HUDEP-2 (cell line): ENCODE results near the gene PRKG1.

Source experiments
- DNase-seq, 76 experiments: peaks; one replicate each; lab custom pipeline; 2025; ENCODE audit not compliant: unreplicated experiment in 76 of 76; lab: John Stamatoyannopoulos, UW

The PRKG1 gene

DNA sequence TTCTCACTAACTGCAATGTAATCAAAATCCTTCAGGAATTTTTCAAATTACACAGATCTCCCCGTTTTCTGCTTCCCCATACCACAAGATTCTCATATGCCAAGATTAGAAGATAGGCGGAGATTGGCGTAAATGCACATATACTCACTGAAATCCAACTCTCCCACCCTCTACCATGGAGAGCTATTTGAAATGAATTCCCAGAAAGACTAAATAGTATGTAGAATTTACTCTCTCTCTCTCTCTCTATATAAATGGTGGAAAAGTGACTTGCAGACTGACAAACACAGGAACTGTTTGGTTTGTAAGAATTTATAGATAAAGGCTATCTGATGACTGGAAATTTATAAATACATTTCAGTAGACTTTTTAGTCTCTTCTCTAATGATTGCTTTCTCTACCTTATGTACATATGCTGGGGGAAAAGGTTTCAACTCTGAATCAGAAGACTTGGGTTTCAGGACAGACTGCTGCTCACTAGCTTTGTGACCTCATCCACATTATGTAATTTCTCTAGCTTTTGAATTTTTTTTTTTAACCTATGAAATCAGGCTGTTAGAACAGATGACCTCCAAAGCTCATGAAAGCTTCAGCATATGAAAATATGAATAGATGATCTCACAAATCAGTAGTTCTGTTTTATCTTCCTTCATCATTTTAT is 692.9 kb downstream of the PRKG1 start:
- DNase-seq = no peak

DNA sequence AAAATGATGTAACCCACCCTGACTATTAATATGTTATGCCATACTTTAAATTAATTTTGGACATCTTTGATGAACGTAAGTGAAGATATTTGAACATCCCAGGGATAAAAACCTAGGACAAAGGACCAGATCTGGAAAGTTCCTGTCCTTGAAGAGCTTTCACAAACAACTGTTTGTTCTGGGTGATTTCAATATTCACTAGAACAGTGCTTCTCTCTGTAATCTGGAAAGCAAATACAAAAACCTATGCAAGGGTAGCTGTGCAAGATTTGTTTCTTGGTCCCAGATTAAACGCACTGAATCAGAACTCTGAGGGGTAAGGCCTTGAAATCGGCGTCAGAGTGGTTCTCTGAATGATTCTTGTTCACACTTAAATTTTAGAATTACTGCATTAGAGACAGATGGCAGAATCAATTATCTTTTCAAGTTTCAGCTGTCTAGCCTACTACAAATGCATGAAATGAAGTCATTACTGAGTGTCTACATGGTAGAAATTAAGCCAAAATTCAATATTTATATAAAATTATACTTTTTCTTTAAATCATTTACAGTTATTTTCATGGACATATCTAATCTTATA is 694.7 kb downstream of the PRKG1 start:
- DNase-seq = no peak

DNA sequence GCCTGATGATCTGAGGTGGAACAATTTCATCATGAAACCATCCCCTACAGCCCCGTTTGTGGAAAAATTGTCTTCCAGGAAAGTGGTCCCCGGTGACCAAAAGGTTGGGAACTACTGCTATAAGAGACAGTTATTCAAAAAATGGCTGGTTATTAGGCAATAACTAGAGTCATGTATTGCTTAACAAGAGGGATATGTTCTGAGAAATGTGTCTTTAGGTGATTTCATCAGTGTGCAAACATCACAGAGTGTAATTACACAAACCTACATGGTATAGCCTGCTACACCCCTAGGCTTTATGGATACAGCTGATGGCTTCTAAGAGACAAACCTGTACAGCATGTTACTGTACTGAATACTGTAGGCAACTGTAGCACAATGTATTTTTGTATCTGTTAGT is 696.4 kb downstream of the PRKG1 start:
- DNase-seq = no peak

DNA sequence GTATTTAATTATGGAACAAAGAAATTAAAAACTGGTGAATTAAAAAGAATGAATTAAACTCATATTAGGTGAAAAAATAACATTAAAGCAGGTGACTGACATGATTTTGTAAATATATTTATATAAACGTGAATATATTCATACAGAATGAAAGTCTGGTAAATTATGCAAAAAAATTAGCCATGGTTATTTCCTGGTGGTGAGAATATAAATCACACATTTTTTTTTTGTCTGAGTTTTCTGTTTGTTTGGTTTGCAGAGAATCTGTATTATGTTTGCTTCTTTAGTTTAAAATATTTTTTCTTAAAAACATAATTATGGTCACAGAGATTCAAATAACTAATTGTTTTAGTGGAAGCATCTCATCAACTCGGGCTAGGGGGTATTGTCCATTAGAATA is 698.1 kb downstream of the PRKG1 start:
- no peak for DNase-seq

DNA sequence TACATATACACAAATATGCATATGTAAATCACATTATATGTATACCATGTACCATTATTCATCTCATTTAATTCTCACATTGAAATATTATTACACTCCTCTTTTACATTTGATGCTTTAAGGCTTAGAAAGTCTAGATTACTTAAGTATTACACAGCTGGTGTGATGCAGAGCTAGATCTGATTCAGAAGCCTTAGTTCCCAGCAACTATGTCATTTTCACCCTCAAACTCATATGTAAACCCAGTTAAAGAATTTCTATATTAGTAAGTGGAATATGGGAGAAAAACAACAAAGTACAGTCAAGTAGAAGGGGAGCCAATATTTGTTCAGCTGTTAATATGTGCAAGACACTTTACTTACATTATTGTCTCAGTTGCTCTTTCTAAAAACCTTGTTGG is 699.4 kb downstream of the PRKG1 start:
- DNase-seq = no peak

DNA sequence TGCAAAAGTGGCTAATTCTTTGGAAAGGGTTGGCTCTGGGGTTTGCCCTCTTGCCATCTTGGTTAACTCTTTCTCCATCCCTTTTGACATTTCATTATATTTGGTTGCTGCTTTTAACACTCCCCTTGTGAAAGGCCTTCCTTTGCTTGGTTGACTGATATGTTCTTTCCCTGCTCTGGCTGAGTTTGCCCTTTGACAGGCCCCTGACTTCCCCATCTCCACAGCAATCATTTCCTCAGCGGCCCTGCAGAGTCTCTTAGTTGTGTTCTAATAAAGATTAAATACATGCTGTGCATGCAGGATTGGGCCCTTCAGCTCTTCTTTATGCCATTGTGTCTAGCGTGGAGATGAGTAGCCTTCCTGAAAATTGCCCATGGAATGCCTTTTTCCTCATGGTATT is 709.7 kb downstream of the PRKG1 start:
- peak in 1 of 76 experiments; percentile 0 for DNase-seq

DNA sequence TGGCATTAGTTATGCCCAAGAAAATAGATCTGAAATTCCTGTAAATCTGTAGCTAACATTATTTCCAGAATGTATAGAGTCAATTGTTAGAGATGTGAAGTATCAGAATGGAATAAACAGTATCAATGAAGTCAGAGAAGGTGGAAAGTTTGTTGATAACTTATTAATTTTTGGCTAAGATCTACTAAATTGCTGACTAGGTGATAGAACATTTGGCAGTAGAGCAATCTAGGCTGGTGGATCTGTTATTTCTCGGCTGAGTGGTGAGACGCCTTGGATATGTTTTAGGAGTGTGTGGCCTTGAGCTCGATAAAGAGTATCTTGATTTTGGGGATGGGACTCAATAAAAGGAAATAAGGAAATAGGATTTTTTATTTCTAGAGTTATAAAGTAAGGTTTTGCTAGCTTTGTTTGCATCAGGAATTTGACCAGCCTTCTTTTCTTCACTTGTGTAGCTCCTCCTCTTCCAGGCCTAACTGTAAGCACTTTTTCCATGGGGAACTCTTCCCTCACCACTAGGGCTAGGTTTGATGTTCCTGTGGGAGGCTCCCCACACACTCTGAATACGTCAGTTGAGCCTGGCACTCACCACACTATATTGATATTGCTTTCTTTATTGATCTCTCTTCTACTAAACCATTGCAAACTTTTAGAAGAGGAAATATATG is 711.9 kb downstream of the PRKG1 start:
- DNase-seq = no peak

DNA sequence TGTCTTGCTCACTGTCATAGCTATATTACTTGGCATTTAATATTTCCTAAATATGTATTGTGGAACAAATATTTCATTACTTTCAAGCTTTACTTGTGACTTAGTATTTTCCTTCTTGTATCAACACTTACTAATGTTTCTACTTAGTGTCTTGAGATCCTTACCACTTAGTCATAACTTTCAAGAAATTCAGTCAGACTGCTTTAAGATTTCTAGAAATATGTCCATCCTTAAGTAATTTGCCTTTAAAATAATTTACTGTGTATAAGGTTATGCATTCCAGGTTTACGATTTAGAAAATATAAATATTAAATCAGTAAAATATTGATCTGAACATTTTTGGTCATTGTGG is 712.4 kb downstream of the PRKG1 start:
- no peak for DNase-seq

DNA sequence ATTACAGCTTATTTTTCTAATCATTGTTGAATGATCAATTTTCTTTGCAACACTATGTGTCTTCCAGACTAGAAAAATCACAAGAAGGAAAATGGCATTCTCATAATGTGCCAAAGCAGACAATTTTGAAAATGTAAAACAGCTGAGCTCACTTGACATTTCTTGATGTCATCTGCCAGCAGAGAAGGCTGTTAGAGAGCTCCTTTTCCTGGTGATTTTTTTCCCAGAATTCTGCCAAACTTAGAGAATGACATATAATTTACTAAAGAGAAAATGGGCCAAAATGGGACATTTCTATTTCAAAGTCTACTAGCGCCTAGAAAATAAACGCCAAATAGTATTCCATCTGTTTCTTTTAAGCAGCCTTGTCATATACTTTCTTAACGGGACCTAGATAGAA is 714.0 kb downstream of the PRKG1 start:
- DNase-seq = no peak

DNA sequence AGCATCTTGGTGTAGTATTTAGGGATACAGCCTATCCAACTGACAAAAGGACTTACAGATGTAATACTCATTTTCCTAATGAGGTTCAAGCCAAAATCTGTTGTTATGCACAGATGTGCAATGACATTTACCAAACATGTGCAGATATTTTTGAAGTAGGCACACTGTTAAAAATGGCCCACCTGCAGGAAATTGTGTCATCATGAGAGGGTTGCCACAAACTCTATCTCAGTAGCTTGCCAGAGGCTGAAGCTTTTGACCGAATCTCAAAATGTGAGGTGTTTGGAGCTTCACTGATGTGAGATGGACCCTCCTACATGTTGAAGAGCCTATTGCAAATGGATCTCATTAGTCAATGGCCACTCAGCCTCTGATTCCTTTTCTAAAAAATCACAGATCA is 714.8 kb downstream of the PRKG1 start:
- DNase-seq = no peak

DNA sequence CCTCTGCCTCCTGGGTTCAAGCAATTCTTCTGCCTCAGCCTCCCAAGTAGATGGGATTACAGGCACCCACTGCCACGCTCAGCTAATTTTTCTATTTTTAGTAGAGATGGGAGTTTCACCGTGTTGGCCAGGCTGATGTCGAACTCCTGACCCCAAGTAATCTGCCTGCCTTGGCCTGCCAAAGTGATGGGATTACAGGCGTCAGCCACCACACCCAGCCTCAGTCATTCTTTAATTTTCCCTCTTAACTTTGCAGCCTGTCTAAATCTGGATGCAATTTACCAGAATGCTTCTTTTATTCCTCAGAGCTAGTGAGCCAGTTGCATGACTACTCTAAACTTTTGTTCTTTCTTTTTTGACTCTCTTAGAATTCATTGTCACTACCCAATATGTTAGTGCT is 715.6 kb downstream of the PRKG1 start:
- no peak for DNase-seq

DNA sequence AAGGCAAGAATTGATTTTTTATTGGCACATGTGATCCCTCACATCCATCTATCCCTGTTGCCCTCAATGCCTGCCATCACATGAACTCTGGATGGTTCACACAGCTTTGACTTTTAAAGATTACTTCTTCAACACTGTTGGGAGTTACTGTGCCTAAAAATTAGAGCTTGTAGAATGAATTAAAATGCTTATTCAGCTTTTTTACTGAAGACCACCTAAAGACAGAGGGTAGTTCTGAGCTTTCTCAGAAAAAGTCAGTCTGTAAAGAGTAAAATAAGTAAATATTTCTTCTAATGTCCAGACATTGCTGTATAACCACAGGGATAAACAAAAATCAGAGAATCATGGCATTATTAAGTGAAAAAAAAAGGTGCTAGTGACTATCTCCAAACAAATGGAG is 718.4 kb downstream of the PRKG1 start:
- DNase-seq = no peak

DNA sequence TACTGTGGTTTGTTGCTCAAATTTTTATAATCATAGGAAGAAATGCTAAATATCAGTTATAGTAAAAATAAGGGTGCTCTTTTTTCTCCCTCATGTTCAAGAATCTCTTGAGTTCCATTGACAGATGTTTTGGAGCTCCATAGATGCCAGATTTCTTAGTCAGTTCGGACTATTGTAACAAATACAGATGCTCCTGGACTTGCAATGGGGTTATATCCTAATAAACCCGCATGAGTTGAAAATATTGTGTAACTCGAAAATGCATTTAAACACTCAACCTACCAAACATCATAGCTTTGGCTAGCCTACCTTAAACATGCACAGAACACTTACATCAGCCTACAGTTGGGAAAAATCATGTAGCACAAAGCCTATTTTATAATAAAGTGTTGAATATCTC is 725.8 kb downstream of the PRKG1 start:
- DNase-seq = no peak

DNA sequence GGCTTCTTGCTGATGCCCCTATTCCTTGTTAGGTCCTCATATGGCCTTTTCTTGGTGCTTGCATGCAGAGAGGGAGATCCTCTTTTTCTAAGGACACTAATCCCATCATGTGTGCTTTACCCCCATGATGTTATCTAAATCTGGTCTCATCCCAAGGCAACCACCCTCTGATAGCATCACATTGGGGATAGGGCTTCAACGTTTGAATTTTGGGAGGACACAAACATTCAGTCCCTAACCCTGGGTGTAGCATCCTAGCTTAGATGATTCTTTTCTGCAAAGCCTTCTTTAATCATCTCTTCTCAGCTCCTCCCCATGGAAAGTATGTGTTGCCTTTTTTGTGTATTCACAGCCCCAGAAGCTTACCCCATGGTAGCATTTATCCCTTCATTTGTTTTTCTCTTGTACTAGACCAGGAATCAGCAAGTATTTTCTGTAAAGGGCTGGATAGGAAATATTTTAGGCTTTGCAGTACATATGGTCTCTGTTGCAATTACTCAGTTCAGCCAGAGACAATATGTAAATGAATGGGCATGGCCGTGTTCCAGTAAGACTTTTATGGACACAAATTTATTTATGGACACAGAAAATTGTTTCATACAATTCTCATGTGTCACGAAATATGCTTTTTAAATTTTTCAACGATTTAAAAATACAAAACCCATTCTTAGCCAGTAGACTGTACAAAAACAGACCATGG is 726.6 kb downstream of the PRKG1 start:
- DNase-seq = no peak

DNA sequence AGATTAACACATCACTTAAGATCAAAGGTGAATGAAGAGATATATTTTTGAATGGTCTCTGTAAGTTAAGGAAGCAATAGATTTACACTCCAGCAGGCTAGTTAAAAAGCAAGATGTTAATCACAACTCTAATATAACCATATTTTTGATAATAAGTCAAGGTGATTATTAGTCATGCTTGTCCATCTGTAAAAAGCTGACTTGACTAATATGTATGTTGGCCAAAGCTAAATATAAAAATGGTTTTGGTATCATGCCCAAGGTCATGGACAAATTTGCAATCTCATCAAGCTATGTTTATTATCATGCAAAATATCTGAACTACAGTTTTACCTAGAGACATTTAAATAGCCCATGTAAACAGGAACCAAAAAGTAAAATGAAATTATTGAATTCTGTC is 727.7 kb downstream of the PRKG1 start:
- DNase-seq = no peak

DNA sequence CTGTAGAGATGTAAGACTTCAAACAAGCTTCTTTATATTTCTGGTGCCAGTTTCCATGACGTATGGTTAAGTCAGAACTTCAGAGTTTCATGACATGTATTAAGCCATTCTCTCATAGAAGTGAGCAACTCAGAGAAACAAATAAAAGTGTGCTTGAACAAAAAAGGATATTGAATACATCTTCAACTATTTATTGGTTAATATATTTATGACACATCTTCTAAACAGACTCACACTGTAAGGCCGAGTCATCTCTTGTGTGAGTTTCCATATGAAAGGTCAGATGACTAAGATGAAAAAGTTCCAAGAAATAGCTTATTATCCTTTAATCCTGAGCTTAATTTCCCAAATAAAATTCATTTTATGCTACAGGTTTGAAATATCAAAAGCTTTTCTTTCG is 730.6 kb downstream of the PRKG1 start:
- no peak for DNase-seq

DNA sequence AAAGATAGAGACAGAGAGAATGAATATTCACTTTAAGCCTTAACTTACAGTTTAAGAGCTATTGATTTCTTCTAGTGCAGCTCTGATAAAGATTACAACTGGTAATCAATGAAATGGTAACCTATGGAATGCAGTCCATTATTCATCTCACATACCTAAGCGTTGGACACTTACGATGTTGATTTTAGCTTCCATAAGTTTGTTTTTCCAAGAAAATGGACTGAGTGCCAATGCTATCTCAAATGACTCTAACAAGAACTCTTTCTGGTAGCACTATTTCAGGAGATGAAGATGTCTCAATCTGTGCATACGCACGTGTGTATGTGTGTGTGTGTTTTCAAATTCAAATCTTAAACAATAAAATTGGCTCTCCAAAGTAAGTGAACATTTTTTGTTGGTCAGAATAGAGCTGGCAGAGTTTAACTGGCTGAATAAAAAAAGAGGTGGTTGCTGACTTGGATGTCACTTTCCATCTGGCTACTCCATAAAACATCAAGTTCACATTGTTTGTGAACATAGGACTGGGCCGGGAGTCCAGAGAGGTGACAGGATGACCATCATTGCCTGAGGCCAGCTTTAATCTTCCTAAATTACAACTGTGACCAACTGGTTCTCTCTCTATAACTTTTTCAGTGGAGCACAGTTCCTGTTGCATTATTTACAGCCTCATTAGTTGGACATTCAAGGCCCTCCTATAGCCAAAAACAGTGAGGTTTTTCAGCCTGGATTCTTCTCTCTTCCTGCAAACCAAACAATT is 732.0 kb downstream of the PRKG1 start:
- DNase-seq = no peak

DNA sequence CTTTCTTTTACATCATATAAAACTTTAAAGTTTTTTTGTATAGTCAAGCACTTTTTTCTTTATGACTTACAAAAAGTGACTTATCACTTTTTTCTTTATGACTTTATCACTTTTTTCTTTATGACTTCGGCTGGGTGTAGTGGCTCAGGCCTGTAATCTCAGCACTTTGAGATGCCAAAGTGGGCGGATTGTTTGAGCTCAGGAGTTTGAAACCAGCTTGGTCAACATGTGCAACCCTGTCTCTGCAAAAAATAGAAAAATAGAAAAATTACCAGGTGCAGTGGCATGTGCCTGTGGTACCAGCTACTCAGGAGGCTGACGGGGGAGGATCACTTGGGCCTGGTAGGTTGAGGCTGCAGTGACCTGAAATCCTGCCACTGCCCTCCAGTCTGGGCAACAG is 733.9 kb downstream of the PRKG1 start:
- no peak for DNase-seq

DNA sequence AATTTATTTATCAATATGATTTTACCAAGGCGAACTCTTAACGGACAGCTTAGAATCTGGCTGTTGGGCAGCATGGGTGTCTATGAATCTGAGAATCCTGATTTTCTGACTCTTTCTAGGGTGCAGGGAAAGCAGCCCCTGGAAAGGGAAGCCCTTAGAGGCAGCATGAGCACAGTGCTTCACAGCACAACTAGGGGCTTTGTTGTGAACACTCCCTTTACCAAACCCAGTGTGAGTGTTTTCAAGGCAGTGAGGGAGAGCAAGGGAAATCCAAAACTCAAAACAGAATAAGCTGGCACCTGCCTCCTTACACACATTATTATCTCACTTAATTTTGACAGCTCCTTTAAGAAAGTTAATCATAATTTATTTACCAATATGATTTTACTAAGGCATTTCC is 741.4 kb downstream of the PRKG1 start:
- DNase-seq = no peak

DNA sequence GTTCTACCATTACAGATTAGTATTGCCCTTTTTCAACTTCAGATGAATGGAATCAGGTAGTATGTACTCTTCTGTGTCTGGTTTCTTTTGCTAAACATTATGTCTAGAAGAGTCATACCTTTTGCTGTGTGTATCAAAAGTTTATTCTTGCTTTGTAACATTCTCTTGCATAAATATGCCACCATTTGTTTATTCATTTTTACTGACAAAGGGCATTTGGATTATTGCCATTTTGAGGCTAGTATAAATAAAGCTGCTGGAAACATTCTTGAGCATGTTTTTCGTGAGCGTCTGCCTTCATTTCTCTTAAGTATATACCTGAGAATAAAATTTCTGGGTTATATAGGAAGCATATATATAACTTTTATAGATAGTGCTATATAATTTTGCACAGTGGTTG is 746.8 kb downstream of the PRKG1 start:
- no peak for DNase-seq

DNA sequence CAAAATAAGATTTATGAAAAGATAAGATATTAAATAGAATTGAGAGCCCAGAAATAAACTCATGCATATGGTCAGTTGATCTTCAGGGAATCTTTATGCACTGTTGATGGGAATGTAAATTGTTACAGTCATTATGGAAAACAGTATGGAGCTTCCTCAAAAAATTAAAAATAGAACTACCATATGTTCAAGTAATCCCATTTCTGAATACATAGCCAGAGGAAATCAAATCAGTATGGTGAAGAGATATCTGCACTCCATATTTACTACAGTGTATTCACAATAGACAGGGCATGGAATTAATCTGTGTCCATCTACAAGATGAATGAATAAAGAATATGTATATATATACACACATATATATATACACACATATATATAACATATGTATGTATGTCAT is 747.5 kb downstream of the PRKG1 start:
- DNase-seq = no peak
